K562 (cell line): ENCODE measurements around the gene DENND10. TPM values are rescaled to one million over a fixed set of nuclear protein-coding genes. Genes with fewer than 3 reads are reported as not detected.
A peak's percentile ranks its signal among the peaks of the same experiment; 100 is the strongest.

Experiments used
- ATF6 ChIP-seq: sonication (generic); formaldehyde crosslinking; IDR thresholded peaks from 2 replicates; pipeline ENCODE4 v1.4.0; 2020; ENCODE audit warnings: mild to moderate bottlenecking, missing genetic modification reagents
- LCOR ChIP-seq: sonication (generic); formaldehyde crosslinking; IDR thresholded peaks from 2 replicates; pipeline ENCODE4 v1.8.0; 2022; ENCODE audit warnings: mild to moderate bottlenecking, missing genetic modification reagents
- MECOM ChIP-seq: fragments of 250-450 bp; sonication (Bioruptor Pico); IDR thresholded peaks from 2 replicates; pipeline ENCODE4 v1.8.0; 2022; ENCODE audit warnings: inconsistent platforms
- MNT ChIP-seq, 2 experiments: fragments of 450-650 bp; conservative IDR thresholded peaks; 2 replicates each; pipeline ENCODE4 v1.6.1; 2017; ENCODE audit warnings: mild to moderate bottlenecking in 2 of 2, moderate library complexity in 2 of 2
- NBN ChIP-seq: fragments of 450-650 bp; IDR thresholded peaks from 2 replicates; pipeline ENCODE4 v1.6.1; 2016; ENCODE audit warnings: low read depth, mild to moderate bottlenecking
- NCOA6 ChIP-seq: fragments of 450-650 bp; IDR thresholded peaks from 2 replicates; pipeline ENCODE4 v1.6.1; 2017; ENCODE audit warnings: mild to moderate bottlenecking
- PATZ1 ChIP-seq: fragments of 250-450 bp; sonication (Bioruptor Pico); IDR thresholded peaks from 2 replicates; pipeline ENCODE4 v1.5.0; 2020; ENCODE audit warnings: mild to moderate bottlenecking, borderline replicate concordance
- RBM17 ChIP-seq: fragments of 200-400 bp; formaldehyde crosslinking; IDR thresholded peaks from 2 replicates; pipeline ENCODE4 v1.6.1; 2017; ENCODE audit warnings: low read depth, mild to moderate bottlenecking, low read length, borderline replicate concordance
- ZBTB40 ChIP-seq, 2 experiments: fragments of 450-650 bp in 1 of 2; sonication (generic) in 1 of 2; formaldehyde crosslinking in 1 of 2; IDR thresholded peaks; 2 replicates each; pipeline versions ENCODE4 v1.7.1 to v1.9.0; 2016 to 2022; ENCODE audit warnings: inconsistent platforms in 1 of 2, mild to moderate bottlenecking in 1 of 2, missing genetic modification reagents in 1 of 2
- ZNF232 ChIP-seq: sonication (generic); formaldehyde crosslinking; IDR thresholded peaks from 2 replicates; pipeline ENCODE4 v1.8.0; 2022; ENCODE audit warnings: mild to moderate bottlenecking, missing genetic modification reagents
- ZNF436 ChIP-seq: fragments of 250-450, 450-650 bp; sonication (Bioruptor Pico); formaldehyde crosslinking; IDR thresholded peaks from 2 replicates; pipeline ENCODE4 v1.7.0; 2020; ENCODE audit warnings: mild to moderate bottlenecking
- polyA plus RNA-seq, 8 experiments: library from polyadenylated mRNA; depleted of rRNA in 4 of 8; stranded (reverse) in 5 of 8; unstranded in 3 of 8; fragments of >200 nt; fragmentation: Nextera tagmentation in 2 of 8; fragmentation: Illumina TruSeq in 1 of 8; extraction: Ambion mirVana in 2 of 8; extraction: Trizol in 1 of 8; gene quantifications; 2 replicates each; pipeline versions ENCODE4 v1.2.1 to v1.2.3, GENCODE V29; 2011 to 2014; ENCODE audit warnings: inconsistent platforms in 1 of 8, missing spikeins in 1 of 8
- total RNA-seq, 7 experiments: library from RNA; depleted of rRNA in 6 of 7; stranded (reverse); fragments of >200 nt in 6 of 7; fragmentation: Illumina TruSeq in 2 of 7; extraction: Trizol in 2 of 7; gene quantifications; 2 replicates each; pipeline versions ENCODE4 v1.2.1 to v1.2.3, GENCODE V29; 2011 to 2021; ENCODE audit warnings: low replicate concordance in 1 of 7

The DENND10 gene
- total and polyA plus RNA-seq, 9 of the 15 experiments (the other 6 are each of a cell fraction or from before 2014, with no cell fraction given) = 9.4 to 20.0 (median 12.5) TPM

- TF ChIP-seq ZBTB40 (IDR thresholded peaks at IDR 0.05) (no peak), ZBTB40 (CRISPR knock-in tag; IDR thresholded peaks at IDR 0.05) (no peak), NBN (no peak), RBM17 (no peak), ZNF232 (CRISPR knock-in tag) (no peak), ZNF436 (CRISPR knock-in tag) (no peak), MNT (conservative IDR thresholded peaks at IDR 0.05) (peak; percentile 76 to 86), ATF6 (no peak; the same call in 1 of the 2 replicates), NCOA6 (peak; percentile 95), MECOM (CRISPR knock-in tag) (no peak), PATZ1 (CRISPR knock-in tag) (no peak), LCOR (CRISPR knock-in tag) (0 out of 2 replicates have a peak, but pooled peaks have one; percentile 25)
These were observed 23.2 kb upstream of the DENND10 start, which contains the start of gene EIF3A (continued) for GRCh38 chr10:119080521-119081259.
